Gastroesophageal sphincter (tissue), 3 donors: Measurements from ENCODE around the gene MBNL1.

Source experiments
- POLR2A ChIP-seq, 2 donors: fragments of 450-650 bp; IDR thresholded peaks; one replicate each; pipeline ENCODE4 v1.6.1; 2017; ENCODE audit warnings: antibody characterized with exemption in 2 of 2, mild to moderate bottlenecking in 2 of 2, moderate library complexity in 1 of 2
- POLR2AphosphoS5 ChIP-seq: sonication (generic); formaldehyde crosslinking; IDR thresholded peaks from one replicate; pipeline ENCODE4 v1.6.1; 2017; ENCODE audit warnings: antibody characterized with exemption
- TF ChIP-seq, protein P1 (sequence below), 4 experiments: fragments of 200-600 bp in 2 of 4; fragments of 450-650 bp in 2 of 4; sonication (generic) in 1 of 4; IDR thresholded peaks; one replicate each; pipeline ENCODE4 v1.5.1; 2017 to 2019; ENCODE audit warnings: antibody characterized with exemption in 4 of 4, mild to moderate bottlenecking in 2 of 4, moderate library complexity in 2 of 4

DNA sequence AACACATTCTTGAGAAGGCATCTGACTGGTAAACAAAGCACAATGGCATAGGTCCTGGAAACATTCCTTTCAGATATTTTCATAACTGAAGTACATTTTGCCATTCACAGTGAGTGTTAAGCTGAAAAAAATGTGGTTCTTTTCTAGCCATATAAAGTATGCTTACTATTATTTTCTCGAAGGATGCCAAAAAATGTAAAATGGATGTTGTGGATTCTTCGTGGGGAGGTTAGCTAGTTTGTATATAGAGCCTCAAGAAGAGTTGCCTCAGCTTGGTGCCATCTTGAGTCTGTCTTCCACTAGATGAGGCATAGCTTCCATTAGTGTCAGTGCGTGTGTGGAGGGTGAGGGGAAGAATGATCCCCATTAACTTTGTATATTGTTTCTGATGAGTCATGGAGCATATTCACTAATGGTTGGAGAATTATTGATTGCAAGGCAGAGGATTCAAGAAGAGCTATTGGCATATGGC lies 4.1 kb downstream of the MBNL1 start:
- TF ChIP-seq POLR2A (IDR thresholded peaks at IDR 0.05) (no peak), POLR2AphosphoS5 (peak; percentile 64)
- TF ChIP-seq, protein P1, sequence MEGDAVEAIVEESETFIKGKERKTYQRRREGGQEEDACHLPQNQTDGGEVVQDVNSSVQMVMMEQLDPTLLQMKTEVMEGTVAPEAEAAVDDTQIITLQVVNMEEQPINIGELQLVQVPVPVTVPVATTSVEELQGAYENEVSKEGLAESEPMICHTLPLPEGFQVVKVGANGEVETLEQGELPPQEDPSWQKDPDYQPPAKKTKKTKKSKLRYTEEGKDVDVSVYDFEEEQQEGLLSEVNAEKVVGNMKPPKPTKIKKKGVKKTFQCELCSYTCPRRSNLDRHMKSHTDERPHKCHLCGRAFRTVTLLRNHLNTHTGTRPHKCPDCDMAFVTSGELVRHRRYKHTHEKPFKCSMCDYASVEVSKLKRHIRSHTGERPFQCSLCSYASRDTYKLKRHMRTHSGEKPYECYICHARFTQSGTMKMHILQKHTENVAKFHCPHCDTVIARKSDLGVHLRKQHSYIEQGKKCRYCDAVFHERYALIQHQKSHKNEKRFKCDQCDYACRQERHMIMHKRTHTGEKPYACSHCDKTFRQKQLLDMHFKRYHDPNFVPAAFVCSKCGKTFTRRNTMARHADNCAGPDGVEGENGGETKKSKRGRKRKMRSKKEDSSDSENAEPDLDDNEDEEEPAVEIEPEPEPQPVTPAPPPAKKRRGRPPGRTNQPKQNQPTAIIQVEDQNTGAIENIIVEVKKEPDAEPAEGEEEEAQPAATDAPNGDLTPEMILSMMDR (IDR thresholded peaks at IDR 0.05), result no peak
